Epithelial cell of prostate (primary cell): ENCODE measurements around the gene BCAT1.

Experiments
- DNase-seq: peaks from one replicate; pipeline ENCODE4 v3.0.0-alpha.2; 2011; ENCODE audit warnings: low read depth, low spot score
- H3K27ac ChIP-seq: fragments of 450-650 bp; 2 replicates; pipeline ENCODE4 v1.5.1; 2017; ENCODE audit warnings: mild to moderate bottlenecking

Gene BCAT1

DNA sequence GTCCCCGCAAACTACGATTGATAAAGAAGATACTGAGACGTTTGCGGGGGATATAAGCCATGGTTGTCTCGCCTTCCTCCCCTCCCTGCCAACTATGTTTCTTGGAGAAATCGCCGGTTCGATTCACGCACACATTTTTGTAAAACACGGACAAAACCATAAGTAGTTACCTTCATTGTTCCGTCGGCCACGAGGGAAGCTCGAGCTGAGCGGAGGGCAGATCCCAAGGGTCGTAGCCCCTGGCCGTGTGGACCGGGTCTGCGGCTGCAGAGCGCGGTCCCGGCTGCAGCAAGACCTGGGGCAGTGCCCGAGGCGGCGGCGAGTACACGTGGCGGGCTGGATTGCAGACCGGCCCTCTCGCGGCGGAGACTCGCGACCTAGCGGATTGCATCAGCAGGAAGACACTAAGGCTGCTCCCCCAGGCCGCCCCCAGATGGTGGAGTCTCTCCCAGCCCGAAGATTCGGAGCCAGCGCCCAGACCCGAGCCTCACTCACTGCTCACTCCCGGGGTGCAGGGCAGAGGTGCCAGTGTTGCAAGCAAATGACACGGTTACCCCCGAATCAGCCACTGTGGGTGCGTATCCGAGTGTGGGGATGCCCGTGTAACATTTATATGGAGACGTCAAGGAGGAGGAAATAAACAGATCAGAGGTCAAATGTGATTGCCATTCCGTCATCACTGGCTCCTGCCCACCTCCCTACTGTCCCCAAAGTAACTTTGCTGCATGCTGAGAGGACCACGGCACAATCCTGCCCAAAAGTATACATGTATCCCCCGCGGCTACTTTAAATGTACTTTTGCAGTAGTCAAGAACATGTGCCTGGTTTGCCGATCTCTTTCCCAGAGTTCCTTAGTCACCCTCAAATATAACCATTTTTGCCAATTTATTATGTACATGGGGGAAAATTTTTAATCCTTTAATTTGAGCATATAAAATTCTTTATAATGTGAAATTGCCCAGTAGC is at the start of gene BCAT1:
Gene BCAT1 (minus strand): TSS at position 345 of the 966 bp plus-strand sequence. CDS start 169 bp downstream, at position 176.
- DNase-seq = no peak

GRCh38 chr12:24997970-24998582 is 49.2 kb upstream of the BCAT1 start:
- no peak overlapping the region for H3K27ac ChIP-seq
- no peak for DNase-seq

More for the DNA sequence above, at the start of gene BCAT1:
- H3K27ac ChIP-seq = no peak within 1 kb of the TSS

- H3K27ac ChIP-seq = no peak overlapping the region
- no peak for DNase-seq
Observed at GRCh38 chr12:24997496-24997895, 48.6 kb upstream of the BCAT1 start.

- no peak overlapping the region for H3K27ac ChIP-seq
- DNase-seq = no peak
Observed at GRCh38 chr12:24996820-24997219, 47.9 kb upstream of the BCAT1 start.

GRCh38 chr12:24996102-24996797 is 47.3 kb upstream of the BCAT1 start:
- DNase-seq = no peak
- no peak overlapping the region for H3K27ac ChIP-seq

DNA sequence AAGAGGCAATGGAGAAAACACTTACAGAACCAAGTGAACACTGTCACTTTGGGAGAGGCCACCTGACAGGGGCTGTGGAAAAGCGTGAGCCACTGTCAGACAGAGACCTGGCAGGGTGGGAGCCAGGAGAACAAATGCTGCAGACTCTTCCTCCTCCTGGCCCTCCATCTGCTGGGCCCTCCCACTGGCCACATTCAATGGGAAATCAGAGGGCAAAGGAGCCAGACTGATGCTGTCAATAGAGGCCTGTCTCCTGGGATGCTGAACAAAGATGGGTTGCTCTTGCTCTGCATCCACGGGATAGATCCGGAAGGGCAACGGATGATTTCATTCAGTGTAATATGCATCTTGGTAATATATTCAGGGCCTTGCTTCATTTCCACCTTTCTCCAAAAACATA is 44.9 kb upstream of the BCAT1 start:
- H3K27ac ChIP-seq = no peak overlapping the region
- no peak for DNase-seq

GRCh38 chr12:24991209-24992049 is 42.5 kb upstream of the BCAT1 start:
- H3K27ac ChIP-seq = no peak overlapping the region
- DNase-seq = no peak

GRCh38 chr12:24989216-24989615 is 40.3 kb upstream of the BCAT1 start:
- H3K27ac ChIP-seq = no peak overlapping the region
- DNase-seq = no peak

- DNase-seq = no peak
- no peak overlapping the region for H3K27ac ChIP-seq
Observed at GRCh38 chr12:24982250-24982649, 33.3 kb upstream of the BCAT1 start.

DNA sequence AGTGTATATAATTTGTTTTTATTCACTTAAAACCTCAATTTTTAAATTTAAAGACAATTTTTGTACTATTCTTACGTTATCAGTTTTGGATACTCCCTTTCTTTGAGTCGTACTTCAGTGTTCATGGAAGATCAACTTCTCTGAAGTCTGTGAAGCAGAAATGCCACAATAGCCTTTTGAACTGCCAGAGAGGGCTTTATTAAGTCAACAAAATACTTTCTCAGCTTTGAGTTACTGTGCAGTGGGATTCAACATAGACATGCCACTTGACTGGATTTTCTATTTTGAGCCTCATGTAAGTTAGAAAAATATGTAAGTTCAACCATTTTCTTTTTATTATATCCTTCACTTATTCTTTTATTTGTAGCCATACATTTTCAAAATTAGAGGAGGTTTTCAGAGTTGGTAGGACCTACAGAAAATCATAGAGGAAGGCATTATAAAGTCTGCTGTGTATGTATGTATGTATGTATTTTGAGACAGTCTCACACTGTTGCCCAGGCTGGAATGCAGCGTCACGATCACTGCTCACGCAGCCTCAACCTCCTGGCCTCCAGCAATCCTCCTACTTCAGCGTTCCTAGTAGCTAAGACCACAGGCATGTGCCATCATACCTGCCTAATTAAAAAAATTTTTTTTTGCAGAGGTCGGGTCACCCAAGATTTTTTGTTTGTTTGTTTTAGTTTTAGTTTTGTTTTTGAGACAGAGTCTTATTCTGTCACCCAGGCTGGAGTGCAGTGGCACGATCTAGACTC is 31.3 kb upstream of the BCAT1 start:
- no peak overlapping the region for H3K27ac ChIP-seq
- no peak for DNase-seq

GRCh38 chr12:24979329-24979728 is 30.4 kb upstream of the BCAT1 start:
- no peak overlapping the region for H3K27ac ChIP-seq
- no peak for DNase-seq

- no peak overlapping the region for H3K27ac ChIP-seq
- DNase-seq = no peak
Observed at GRCh38 chr12:24977711-24978110, 28.8 kb upstream of the BCAT1 start.

- no peak overlapping the region for H3K27ac ChIP-seq
Observed at GRCh38 chr12:24977060-24977459, 28.2 kb upstream of the BCAT1 start.

DNA sequence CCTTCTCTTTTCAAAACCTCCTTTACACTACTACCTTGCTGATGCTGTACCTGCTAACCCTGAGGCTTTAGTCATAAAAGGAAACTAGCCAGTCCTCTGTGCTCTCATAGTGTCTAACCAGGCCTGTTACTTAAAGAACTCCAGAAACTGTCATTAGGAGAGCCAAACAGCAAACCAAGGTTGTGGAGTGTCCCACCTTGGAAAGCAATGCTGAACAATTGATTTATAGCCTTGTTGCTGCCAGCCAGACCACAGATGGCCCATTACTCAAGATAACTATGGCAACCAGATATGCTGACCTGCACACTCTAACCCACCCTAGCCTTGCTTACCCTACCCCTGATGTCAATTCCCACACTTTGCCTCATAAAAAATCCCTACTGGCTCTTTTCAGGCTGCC is 26.5 kb upstream of the BCAT1 start:
- no peak overlapping the region for H3K27ac ChIP-seq
- no peak for DNase-seq

More at GRCh38 chr12:24977060-24977459, 28.2 kb upstream of the BCAT1 start:
- DNase-seq = no peak

DNA sequence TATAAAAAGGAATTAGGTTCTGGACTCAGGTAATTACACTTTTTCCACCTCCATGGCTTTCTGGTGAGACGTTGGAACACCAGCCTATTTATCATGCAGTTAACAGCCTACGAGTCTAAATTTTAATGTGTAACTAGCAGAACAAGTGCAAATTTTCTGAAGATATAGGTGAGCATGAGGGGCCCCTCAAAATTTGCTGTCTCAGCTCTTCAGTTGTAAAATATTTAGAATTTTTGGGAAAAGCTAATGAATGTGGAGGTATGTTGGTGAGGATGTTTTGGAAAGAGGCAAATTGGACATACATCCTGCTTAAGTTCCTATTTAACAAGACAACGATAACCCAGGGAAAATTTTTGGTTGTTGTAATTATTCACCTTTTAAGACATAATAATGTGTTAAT is 25.3 kb upstream of the BCAT1 start:
- no peak overlapping the region for H3K27ac ChIP-seq
- DNase-seq = no peak

- H3K27ac ChIP-seq = no peak overlapping the region
- no peak for DNase-seq
Observed at GRCh38 chr12:24972078-24972477, 23.2 kb upstream of the BCAT1 start.

DNA sequence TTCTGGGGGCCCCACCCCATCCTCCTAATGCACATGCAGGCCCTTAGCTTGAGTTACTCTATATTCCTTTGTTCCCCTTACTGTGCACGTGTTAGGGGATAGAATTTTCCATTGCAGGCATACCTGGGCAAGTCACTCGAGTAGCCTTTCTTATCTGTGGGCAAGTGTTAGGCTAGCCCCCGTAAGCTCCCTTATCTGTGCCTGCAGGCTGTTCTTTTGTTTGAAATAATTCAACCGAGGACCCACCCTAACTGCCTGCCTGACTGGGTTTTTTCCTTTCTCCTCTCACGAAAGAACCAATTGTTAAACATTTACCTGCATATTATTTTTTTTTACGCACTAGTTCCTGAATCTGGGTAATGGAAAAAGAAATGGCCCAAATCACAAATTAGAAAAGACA is 21.3 kb upstream of the BCAT1 start:
- no peak overlapping the region for H3K27ac ChIP-seq

DNA sequence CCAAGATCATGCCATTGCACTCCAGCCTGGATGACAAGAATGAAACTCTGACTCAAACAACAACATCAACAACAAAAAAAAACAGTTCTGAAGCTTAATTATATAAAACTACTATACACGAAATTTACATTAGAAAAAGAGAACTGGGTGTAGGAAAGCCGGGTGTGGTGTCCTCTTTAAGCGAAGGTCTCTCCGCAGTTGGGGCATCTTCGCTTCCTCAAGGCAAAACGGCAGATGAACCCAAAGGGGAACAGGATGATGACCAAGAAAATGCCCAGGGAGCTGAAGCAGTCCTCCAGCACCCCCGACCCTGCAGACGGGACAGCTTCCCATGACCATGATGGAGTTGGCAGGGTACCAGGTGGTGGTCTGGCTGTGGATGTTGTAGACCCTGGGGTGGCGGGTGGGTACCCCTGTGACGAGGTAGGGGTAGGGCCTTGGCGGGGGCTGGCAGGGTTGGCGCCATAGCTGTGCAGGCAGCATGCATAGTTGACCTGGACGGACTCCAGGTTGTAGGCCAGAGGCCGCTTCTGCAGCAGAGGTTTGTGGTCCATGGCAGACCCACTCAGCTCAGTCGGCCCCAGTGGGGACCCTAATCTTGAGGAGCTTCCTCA is 18.2 kb upstream of the BCAT1 start:
- no peak for DNase-seq
- no peak overlapping the region for H3K27ac ChIP-seq

More for the DNA sequence above, 21.3 kb upstream of the BCAT1 start:
- DNase-seq = no peak

DNA sequence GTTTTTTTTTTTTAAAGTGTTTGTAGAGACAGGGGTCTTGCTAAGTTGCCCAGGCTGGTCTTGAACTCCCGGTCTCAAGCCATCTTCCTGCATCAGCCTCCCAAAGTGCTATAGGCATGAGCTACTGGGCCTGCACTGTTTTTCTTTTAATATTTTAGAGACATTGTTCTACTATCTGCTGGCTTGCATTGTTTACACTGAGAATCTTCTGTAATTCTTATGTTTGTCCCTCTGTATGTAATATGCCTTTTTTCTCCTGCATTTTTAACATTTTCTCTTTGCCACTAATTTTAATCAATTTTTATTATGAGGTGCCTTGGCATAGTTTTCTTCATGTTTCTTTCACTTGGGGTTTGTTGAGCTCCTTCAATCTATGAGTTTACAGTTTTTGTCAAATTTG is 15.4 kb upstream of the BCAT1 start:
- no peak for DNase-seq

More for the DNA sequence above, 15.4 kb upstream of the BCAT1 start:
- H3K27ac ChIP-seq = no peak overlapping the region
